GM23338 (cell line): ENCODE measurements around the gene PRELP.

Experiments used
- CREB1 ChIP-seq: fragments of 250-450 bp; sonication (Bioruptor Pico); IDR thresholded peaks from 2 replicates; pipeline ENCODE4 v1.5.0; 2020; ENCODE audit warnings: low read depth, mild to moderate bottlenecking, moderate library complexity
- CTCF ChIP-seq, 2 experiments: fragments of 200-600 bp in 1 of 2; sonication (generic) in 1 of 2; conservative IDR thresholded peaks; 2 replicates each; pipeline versions ENCODE4 v1.5.1 to v1.6.1; 2016 to 2017; ENCODE audit warnings: antibody characterized with exemption in 2 of 2, low read depth in 2 of 2, mild to moderate bottlenecking in 2 of 2, moderate library complexity in 1 of 2
- ETS1 ChIP-seq: IDR thresholded peaks from 2 replicates; pipeline ENCODE4 v1.6.1; 2016; ENCODE audit warnings: antibody characterized with exemption
- EZH2 ChIP-seq: fragments of 200-600 bp; sonication (generic); IDR thresholded peaks from one replicate; pipeline ENCODE4 v1.8.0; 2017; ENCODE audit warnings: antibody characterized with exemption, mild to moderate bottlenecking, low read depth; ENCODE audit not compliant: unreplicated experiment
- EZH2phosphoT487 ChIP-seq: fragments of 200-600 bp; sonication (generic); IDR thresholded peaks from one replicate; pipeline ENCODE4 v1.8.1; 2018; ENCODE audit warnings: antibody characterized with exemption; ENCODE audit not compliant: unreplicated experiment
- JUNB ChIP-seq: IDR thresholded peaks from one replicate; pipeline ENCODE4 v1.6.1; 2016; ENCODE audit warnings: antibody characterized with exemption; ENCODE audit not compliant: unreplicated experiment
- POLR2AphosphoS5 ChIP-seq: IDR thresholded peaks from 2 replicates; pipeline ENCODE4 v1.6.1; 2016; ENCODE audit warnings: antibody characterized with exemption, low read depth
- REST ChIP-seq: IDR thresholded peaks from one replicate; pipeline ENCODE4 v1.6.1; 2018; ENCODE audit warnings: antibody characterized with exemption; ENCODE audit not compliant: unreplicated experiment
- STAT1 ChIP-seq: IDR thresholded peaks from one replicate; pipeline ENCODE4 v1.6.1; 2016; ENCODE audit warnings: antibody characterized with exemption; ENCODE audit not compliant: unreplicated experiment
- ZNF331 ChIP-seq: fragments of 250-450 bp; sonication (Bioruptor Pico); IDR thresholded peaks from 2 replicates; pipeline ENCODE4 v1.5.0; 2020; ENCODE audit warnings: low read depth, mild to moderate bottlenecking, moderate library complexity

GRCh38 chr1:203427451-203427850 is 48.2 kb upstream of the PRELP start:
- no peak for TF ChIP-seq CTCF (conservative IDR thresholded peaks at IDR 0.05; ENCODE audit: low read depth in 2 of 2)
- TF ChIP-seq REST = no peak
- no peak for TF ChIP-seq JUNB
- TF ChIP-seq POLR2AphosphoS5 = no peak
- no peak for TF ChIP-seq EZH2phosphoT487
- TF ChIP-seq EZH2 = no peak
- TF ChIP-seq CREB1 = no peak
- no peak for TF ChIP-seq ZNF331 (CRISPR knock-in tag)
- TF ChIP-seq STAT1 = no peak
- no peak for TF ChIP-seq ETS1
